DMS53 treated with DMSO at 0.1 percent for 48 hours (cell line): ENCODE data around the gene FAM53B.

Source experiments
- DNase-seq: peaks from one replicate; lab custom pipeline; 2025; ENCODE audit not compliant: unreplicated experiment; lab: John Stamatoyannopoulos, UW

FAM53B gene

DNA sequence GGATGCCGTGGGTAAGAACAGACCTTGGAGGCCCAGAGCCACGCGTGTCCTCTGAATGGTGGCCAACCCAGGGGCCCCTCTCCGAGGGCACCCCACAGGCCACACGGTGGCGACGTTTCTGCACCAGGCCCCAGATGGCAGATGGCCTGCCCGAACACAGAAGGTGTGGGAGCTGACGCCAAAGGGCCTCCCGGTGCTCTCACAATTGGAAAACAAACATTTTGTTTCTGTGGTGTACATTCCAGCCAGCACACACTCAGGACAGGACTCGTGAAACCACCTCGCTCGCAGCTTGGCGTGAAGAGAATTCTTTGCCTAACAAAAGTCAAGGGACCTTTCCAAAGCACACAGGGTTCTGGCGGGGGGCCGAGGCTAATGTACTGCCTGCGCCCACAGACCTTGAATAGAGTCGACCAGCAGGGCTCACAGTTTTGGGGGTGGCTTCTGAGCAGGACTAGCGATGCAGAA, 112.1 kb downstream of the FAM53B start:
- DNase-seq: no peak

- no peak for DNase-seq
These were observed 113.6 kb downstream of the FAM53B start for GRCh38 chr10:124630551-124630950.

- no peak for DNase-seq
These were observed 114.3 kb downstream of the FAM53B start for GRCh38 chr10:124629842-124630241.

DNA sequence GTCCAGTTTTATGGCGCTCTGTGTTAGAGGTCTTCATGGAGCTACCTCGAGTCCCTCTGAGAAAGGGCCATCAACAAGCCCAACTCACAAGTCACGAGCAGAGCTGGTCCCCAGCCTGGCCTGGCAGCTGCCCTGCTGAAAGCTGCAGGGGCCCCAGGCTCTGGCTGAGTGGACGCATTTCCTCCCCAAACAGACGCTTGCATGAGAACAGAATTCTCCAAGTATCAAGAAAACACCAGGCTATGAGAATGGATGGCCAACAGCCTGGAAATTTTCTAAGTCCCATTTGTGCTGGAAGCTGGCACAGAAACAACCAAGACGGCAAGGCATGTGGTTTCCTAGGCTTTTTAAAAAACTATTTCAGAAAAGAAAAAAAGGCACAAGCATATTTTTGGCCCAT, 114.8 kb downstream of the FAM53B start:
- no peak for DNase-seq

- no peak for DNase-seq
These were observed 115.5 kb downstream of the FAM53B start for GRCh38 chr10:124628676-124629021.

GRCh38 chr10:124627866-124628675, 116.1 kb downstream of the FAM53B start:
- no peak for DNase-seq

DNA sequence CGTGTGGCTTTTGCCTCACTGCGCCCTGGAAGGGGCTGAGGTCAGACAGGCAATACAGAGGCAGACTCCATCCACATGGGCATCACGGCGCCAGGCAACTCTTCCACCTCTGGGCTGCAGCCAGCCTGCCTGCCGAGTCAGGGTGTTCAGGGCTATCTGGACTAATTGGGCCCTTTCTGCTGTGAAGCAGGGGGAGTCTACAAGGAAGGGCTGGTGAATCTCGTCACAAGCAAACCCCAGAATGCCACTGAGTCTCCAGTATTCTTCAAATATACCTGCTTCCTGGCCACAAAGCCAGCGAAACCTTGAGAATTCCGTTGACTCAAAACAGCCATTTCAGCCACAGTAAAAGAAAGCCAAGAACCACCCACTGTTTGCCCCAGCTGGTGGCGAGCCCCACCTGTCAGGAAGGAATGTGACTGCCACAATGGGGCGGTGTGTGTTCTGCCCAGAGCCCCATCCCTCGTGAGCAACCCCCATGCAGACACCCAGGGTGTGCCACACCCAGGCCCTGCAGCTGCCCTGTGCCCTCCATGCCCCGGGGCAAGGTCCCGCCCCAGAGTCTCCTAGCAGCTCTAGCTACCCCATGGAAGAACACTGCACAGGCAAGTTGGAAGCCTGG, 117.3 kb downstream of the FAM53B start:
- DNase-seq: no peak

GRCh38 chr10:124625831-124626238, 118.3 kb downstream of the FAM53B start:
- DNase-seq: no peak

DNA sequence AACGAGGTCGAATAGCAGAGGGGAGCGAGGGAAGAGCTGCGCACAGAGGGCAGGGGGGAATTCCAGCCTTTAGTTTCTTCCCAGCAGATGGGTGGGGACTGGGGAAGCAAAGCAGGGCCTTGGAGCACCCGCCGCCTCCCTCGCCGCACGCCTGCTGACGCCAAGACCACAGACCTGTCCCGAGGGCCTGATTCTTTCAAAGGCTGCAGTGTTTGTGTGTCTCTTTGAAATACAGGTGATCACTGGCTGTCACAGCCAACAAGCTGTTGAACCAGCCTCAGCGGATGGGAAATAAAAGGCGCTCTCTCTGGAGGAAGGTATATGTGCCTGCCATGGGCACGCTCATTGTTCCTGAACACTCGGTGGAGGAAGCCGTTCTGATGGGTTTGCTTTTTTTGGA, 119.3 kb downstream of the FAM53B start:
- no peak for DNase-seq

DNA sequence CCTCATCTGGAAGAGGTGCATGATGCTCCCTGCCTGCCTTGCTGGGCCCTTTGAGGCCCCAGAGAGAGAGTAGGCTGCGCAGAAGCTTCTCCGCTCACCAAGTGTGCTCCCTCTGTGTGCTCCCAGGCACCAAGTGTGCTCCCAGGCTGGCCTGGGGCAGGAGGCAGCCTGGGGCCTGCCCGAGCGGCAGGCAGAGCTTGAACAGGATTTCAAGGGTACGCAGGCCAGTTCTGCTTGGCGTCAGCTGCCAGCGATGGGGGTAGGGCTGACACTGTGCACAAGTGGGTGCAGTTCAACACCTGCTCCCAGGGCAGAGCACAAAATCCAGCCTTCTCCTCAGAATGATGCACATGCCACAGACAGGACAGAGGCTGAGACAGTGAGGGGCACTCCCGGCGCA, 119.7 kb downstream of the FAM53B start:
- DNase-seq: no peak

DNA sequence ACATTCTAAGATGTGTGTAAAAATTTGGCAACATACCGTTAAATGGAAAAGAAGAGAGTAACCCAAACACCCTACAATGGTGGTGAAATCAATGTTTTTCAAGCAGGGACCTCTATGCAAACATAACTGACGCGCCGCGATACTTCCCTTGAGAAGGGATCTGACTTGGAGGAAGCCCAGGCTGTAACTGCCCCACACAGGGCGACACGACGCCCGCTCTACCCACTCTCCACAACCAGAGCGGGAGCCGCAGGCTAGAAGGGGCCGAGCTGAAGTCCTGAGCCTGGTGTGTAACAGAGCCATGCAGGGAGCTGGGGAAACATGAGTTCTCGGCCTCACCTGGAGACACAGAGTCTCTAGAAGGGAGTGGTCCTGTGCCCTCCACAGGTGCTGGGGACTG, 120.2 kb downstream of the FAM53B start:
- DNase-seq: no peak

GRCh38 chr10:124622866-124623536, 121.2 kb downstream of the FAM53B start:
- DNase-seq: no peak

- no peak for DNase-seq
These were observed 122.0 kb downstream of the FAM53B start for GRCh38 chr10:124622158-124622557.

- no peak for DNase-seq
These were observed 122.5 kb downstream of the FAM53B start for GRCh38 chr10:124621637-124622036.

- no peak for DNase-seq
These were observed 124.2 kb downstream of the FAM53B start for GRCh38 chr10:124619802-124620490.

- DNase-seq: no peak
These were observed 125.0 kb downstream of the FAM53B start for GRCh38 chr10:124619195-124619594.

DNA sequence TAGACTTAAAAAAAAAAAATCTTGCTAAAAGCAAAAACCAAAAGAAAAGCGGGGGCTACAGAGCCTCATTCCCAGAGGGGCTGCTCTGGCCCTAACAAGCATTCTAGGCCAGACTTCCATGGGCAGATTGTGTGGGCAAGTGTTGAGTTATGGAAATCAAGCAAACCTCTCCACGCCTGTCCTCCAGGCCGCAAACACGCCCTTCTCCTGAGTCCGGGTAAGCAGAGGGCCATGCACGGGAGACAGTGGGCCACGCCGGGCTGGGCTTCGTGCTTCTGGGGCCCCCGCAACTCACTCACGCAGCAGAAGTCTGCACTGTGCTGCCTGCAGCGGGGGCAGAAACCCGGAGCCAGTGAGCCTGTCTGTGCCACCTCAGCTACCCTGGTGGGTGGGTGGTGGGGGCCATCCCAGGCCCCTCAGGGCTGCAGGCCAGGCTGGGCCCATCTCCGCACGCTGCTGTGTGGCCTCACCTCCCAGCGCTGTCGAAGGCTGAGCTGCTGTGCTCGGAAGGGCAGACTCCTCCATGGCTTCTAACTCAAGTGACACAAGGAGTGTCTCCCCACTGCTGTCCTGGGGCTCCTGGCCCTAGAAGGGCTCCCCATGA, 125.6 kb downstream of the FAM53B start:
- no peak for DNase-seq

DNA sequence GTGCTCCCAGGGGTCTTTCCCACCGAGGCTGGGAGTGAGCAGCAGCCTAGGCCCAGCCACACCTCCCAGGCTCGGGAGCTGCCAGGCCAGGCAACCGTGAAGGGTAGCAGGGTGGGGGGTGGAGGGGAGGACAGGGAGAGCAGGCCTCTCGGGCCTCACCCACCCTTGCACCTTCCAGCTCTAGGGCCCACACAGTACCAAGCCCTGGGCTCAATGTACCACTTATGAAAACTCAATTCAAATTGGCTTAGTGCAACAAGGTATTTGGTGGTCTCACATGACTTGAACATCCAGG, 127.4 kb downstream of the FAM53B start:
- DNase-seq: no peak

DNA sequence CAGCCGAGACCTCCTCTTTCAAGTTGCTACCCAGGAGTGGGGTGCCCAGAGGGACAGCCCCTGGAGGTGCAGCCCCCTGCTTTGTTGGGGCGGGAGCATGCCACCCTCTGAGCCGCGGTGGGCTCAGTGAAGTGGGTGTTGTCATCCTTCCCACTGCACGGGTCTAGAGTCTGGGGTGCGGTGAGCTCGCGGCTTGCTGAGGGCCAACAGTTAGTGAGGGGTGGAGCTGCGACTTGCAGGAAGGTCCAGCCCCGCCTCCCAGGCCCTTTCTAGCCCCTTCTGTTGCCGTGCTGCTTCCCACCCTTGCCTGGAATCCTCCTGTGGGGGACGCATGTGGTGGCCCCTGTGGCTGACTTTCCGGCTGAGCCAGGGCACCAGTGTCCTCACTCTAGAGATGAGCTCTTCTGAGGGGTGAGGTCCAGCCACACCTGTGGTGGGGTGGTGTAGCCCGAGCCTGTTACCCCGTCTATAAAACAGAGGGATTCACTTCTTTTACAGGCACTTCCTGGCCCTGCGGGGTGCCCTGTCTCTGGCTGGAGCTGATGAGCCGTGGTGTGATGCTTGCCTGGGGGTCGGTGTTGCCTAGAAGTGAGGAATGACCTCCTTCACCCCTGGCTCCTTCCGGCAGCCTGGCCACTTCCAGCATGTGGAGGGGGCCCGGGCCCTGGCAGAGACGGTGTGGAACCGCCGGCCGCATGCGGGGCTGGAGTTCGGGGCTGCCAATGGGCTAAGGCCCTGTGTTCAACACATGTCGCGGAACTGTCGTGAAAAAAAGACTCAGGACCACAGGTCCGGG, 127.9 kb downstream of the FAM53B start:
- DNase-seq: no peak

GRCh38 chr10:124615259-124615658, 128.9 kb downstream of the FAM53B start:
- DNase-seq: no peak
